IMR-90 (cell line): ENCODE data around the gene FNIP1.
A peak's percentile ranks its signal among the peaks of the same experiment; 100 is the strongest.

Experiments used
- CTCF ChIP-seq: conservative IDR thresholded peaks from 2 replicates; pipeline ENCODE4 v1.5.1; 2012; ENCODE audit warnings: mild to moderate bottlenecking, low read depth, low read length, improper control_type of control experiment
- ELK1 ChIP-seq: fragments of 150-350 bp; IDR thresholded peaks from 2 replicates; pipeline ENCODE4 v1.6.1; 2016; ENCODE audit warnings: low read depth, mild to moderate bottlenecking, low read length, moderate library complexity, borderline replicate concordance
- MAFK ChIP-seq: IDR thresholded peaks from 2 replicates; pipeline ENCODE4 v1.6.1; 2012; ENCODE audit warnings: low read depth, low read length, improper control_type of control experiment
- MAZ ChIP-seq: IDR thresholded peaks from 2 replicates; pipeline ENCODE4 v1.6.1; 2012; ENCODE audit warnings: low read depth, mild to moderate bottlenecking, low read length, improper control_type of control experiment, moderate library complexity, borderline replicate concordance
- NFE2L2 ChIP-seq: fragments of 150-350 bp; IDR thresholded peaks from 2 replicates; pipeline ENCODE4 v1.6.1; 2016; ENCODE audit warnings: low read depth, mild to moderate bottlenecking, low read length
- POLR2A ChIP-seq: IDR thresholded peaks from 2 replicates; pipeline ENCODE4 v1.6.1; 2012; ENCODE audit warnings: mild to moderate bottlenecking, low read depth, low read length
- RFX5 ChIP-seq: IDR thresholded peaks from 2 replicates; pipeline ENCODE4 v1.8.0; 2012; ENCODE audit warnings: low read depth, mild to moderate bottlenecking, low read length, moderate library complexity
- SMC3 ChIP-seq: fragments of 150-350 bp; IDR thresholded peaks from 2 replicates; pipeline ENCODE4 v1.6.1; 2016; ENCODE audit warnings: low read depth, mild to moderate bottlenecking, antibody characterized with exemption, low read length, moderate library complexity
- USF2 ChIP-seq: fragments of 150-350 bp; IDR thresholded peaks from 2 replicates; pipeline ENCODE4 v1.6.1; 2017; ENCODE audit warnings: mild to moderate bottlenecking, antibody characterized with exemption, low read length, low read depth

- TF ChIP-seq CTCF: no peak
- peak; percentile 43; the same call in 1 of the 2 replicates for TF ChIP-seq USF2
- TF ChIP-seq MAFK: peak; percentile 34
- TF ChIP-seq POLR2A: no peak
- TF ChIP-seq ELK1: no peak
- TF ChIP-seq NFE2L2: peak; percentile 34; the same call in 1 of the 2 replicates
- no peak for TF ChIP-seq RFX5
- TF ChIP-seq SMC3: no peak
- no peak for TF ChIP-seq MAZ
Measured at GRCh38 chr5:131671994-131672655, 124.7 kb downstream of the FNIP1 start.
